Cortex of kidney (tissue), 1 donor: ENCODE measurements around the gene DAGLA.
"Not testable (repeated sequence)": the region's sequence is repeated elsewhere in the genome, so short reads cannot be mapped to it uniquely, and the experiment has no call there.

ENCODE experiments used
- DNase-seq: peaks from one replicate; lab custom pipeline; 2025; lab: John Stamatoyannopoulos, UW

Gene DAGLA

GRCh38 chr11:61666684-61667297, 13.4 kb upstream of the DAGLA start:
- DNase-seq: no peak

- no peak for DNase-seq
Observed at GRCh38 chr11:61667684-61668305, 12.4 kb upstream of the DAGLA start.

- DNase-seq: no peak
Observed at GRCh38 chr11:61669417-61669816, 10.8 kb upstream of the DAGLA start.

- DNase-seq: no peak
Observed at GRCh38 chr11:61670626-61671025, 9.6 kb upstream of the DAGLA start.

- DNase-seq: no peak
Observed at GRCh38 chr11:61671527-61671926, 8.7 kb upstream of the DAGLA start.

- DNase-seq: not testable (repeated sequence)
Observed at GRCh38 chr11:61673946-61674467, 6.2 kb upstream of the DAGLA start.

- no peak for DNase-seq
Observed at GRCh38 chr11:61675826-61676225, 4.4 kb upstream of the DAGLA start.

GRCh38 chr11:61679296-61679695, 895 bp upstream of the DAGLA start:
- DNase-seq: no peak

GRCh38 chr11:61680622-61681221, 531 bp downstream of the DAGLA start:
- DNase-seq: no peak

- DNase-seq: no peak
Observed at GRCh38 chr11:61682093-61682732, 2.0 kb downstream of the DAGLA start.

- no peak for DNase-seq
Observed at GRCh38 chr11:61682906-61683675, 2.9 kb downstream of the DAGLA start.

GRCh38 chr11:61683961-61684869, 4.0 kb downstream of the DAGLA start:
- no peak for DNase-seq

- DNase-seq: no peak
Observed at GRCh38 chr11:61684870-61685616, 4.9 kb downstream of the DAGLA start.

GRCh38 chr11:61685617-61685967, 5.4 kb downstream of the DAGLA start:
- DNase-seq: no peak

- no peak for DNase-seq
Observed at GRCh38 chr11:61686066-61686465, 5.9 kb downstream of the DAGLA start.

- no peak for DNase-seq
Observed at GRCh38 chr11:61686469-61686868, 6.3 kb downstream of the DAGLA start.

- DNase-seq: no peak
Observed at GRCh38 chr11:61687420-61687819, 7.2 kb downstream of the DAGLA start.

- no peak for DNase-seq
Observed at GRCh38 chr11:61688365-61689163, 8.4 kb downstream of the DAGLA start.

GRCh38 chr11:61689164-61689496, 8.9 kb downstream of the DAGLA start:
- DNase-seq: no peak
